ENCODE data around the gene CEP192.

- no peak for TF ChIP-seq CTCF (optimal IDR thresholded peaks at IDR 0.05 in 1 of 3, IDR thresholded peaks at IDR 0.05 in 1 of 3, conservative IDR thresholded peaks at IDR 0.05 in 1 of 3; ENCODE audit: extremely low read depth in 1 of 3, insufficient read depth in 2 of 3, low read length in 3 of 3)
- TF ChIP-seq EZH2 (IDR thresholded peaks at IDR 0.05; ENCODE audit: low read length): no peak
Measured at GRCh38 chr18:13028869-13029268, 37.7 kb downstream of the CEP192 start.

Measured in keratinocyte (primary cell).